ENCODE measurements around the gene SEMA4A. TPM values are rescaled to one million over a fixed set of nuclear protein-coding genes. Genes with fewer than 3 reads are reported as not detected.
A peak's percentile ranks its signal among the peaks of the same experiment; 100 is the strongest.

The SEMA4A gene
- polyA plus RNA-seq, 1 donor = 6.4 TPM

DNA sequence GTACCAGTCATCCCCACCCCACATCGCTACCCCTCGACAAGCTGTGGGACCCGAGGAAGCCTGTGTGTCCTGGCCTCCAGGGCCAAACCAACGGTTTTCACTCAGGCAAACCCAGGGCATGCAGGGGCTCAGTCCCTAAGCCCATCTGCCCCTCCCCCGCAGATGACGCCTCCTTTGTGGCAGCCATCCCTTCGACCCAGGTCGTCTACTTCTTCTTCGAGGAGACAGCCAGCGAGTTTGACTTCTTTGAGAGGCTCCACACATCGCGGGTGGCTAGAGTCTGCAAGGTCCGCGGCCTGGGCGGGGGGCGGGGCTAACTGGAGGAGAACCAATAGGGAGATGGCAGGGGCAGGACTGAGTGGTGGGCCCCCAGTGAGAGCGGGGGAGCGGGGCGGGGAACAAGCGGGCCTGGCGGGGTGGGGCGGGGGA lies 7.4 kb downstream of the SEMA4A start:
- WGBS (ENCODE audit: insufficient coverage, low lambda C conversion rate) = no CpG with 5 or more reads among the region's 22 CpGs
- Histone ChIP-seq H3K27me3 (ENCODE audit: control insufficient read depth, insufficient read depth, low read length) (no peaks in the 10 kb centered on the region), H3K27ac (ENCODE audit: low read length) (peak overlapping the region; percentile 34), H3K4me3 (ENCODE audit: low read length) (peak overlapping the region; percentile 24), H3K4me1 (ENCODE audit: control insufficient read depth, insufficient read depth, low read length) (peaks cover 9% of the 10 kb centered on the region), H3K9me3 (ENCODE audit: control insufficient read depth, low read depth, low read length) (no peaks in the 10 kb centered on the region), H3K36me3 (ENCODE audit: control insufficient read depth, insufficient read depth, low read length) (no peaks in the 10 kb centered on the region)
- DNase-seq = peak; percentile 80 to 86

DNA sequence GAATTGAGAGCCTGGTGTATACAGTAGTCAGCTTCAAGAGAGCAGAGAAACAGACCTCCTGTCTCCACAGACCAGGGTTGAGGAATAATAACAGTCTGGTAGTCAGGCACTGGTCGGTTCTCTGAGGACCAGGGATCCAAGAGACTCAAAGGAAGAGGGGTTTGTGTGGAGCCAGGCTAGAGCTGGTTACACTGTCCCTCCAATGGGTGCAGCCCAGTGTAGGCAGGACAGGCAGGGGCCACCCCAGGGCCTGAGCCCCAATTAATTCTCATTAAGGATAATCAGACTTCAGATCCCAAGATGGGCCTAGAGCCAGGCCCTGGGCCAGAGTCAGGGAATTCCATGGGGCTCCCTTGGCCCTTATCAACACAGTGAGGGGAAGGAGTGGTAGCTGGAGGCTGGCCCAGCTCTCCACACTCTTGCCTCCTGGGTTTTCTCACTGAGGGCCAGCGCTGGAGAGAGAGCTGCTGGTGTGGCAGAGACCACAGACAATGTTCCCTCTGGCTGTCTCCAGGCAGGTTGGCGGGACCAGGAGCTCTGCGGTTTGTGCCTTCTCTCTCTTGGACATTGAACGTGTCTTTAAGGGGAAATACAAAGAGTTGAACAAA lies 9.1 kb downstream of the SEMA4A start:
- no peak overlapping the region for H3K4me3 ChIP-seq (ENCODE audit: low read length)
- no peaks in the 10 kb centered on the region for H3K27me3 ChIP-seq (ENCODE audit: control insufficient read depth, insufficient read depth, low read length)
- no peaks in the 10 kb centered on the region for H3K9me3 ChIP-seq (ENCODE audit: control insufficient read depth, low read depth, low read length)
- peaks cover 9% of the 10 kb centered on the region for H3K4me1 ChIP-seq (ENCODE audit: control insufficient read depth, insufficient read depth, low read length)
- no peak overlapping the region for H3K27ac ChIP-seq (ENCODE audit: low read length)
- no peak for DNase-seq
- WGBS (ENCODE audit: insufficient coverage, low lambda C conversion rate) = no CpG with 5 or more reads among the region's 5 CpGs
- no peaks in the 10 kb centered on the region for H3K36me3 ChIP-seq (ENCODE audit: control insufficient read depth, insufficient read depth, low read length)

DNA sequence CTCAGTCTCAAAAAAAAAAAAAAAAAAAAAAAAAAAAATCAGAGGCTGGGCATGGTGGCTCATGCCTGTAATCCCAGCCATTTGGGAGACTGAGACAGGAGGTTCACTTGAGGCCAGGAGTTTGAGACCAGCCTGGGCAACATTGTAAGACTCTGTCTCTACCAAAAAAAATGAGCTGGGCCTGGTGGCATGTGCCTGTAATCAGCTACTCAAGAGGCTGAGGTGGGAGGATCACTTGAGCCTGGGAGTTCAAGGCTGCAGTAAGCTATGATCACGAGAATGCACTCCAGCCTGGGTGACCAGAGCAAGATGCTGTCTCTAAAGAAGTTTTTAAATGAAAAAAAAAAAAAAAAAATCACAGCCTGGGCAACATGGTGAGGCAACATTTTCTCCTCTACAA lies 10.3 kb downstream of the SEMA4A start:
- Histone ChIP-seq H3K27me3 (ENCODE audit: control insufficient read depth, insufficient read depth, low read length) (no peaks in the 10 kb centered on the region), H3K27ac (ENCODE audit: low read length) (no peak overlapping the region), H3K4me1 (ENCODE audit: control insufficient read depth, insufficient read depth, low read length) (peaks cover 9% of the 10 kb centered on the region), H3K4me3 (ENCODE audit: low read length) (no peak overlapping the region), H3K36me3 (ENCODE audit: control insufficient read depth, insufficient read depth, low read length) (no peaks in the 10 kb centered on the region), H3K9me3 (ENCODE audit: control insufficient read depth, low read depth, low read length) (no peaks in the 10 kb centered on the region)
- no peak for DNase-seq
- WGBS (ENCODE audit: insufficient coverage, low lambda C conversion rate) = no CpG with 5 or more reads among the region's 1 CpG

DNA sequence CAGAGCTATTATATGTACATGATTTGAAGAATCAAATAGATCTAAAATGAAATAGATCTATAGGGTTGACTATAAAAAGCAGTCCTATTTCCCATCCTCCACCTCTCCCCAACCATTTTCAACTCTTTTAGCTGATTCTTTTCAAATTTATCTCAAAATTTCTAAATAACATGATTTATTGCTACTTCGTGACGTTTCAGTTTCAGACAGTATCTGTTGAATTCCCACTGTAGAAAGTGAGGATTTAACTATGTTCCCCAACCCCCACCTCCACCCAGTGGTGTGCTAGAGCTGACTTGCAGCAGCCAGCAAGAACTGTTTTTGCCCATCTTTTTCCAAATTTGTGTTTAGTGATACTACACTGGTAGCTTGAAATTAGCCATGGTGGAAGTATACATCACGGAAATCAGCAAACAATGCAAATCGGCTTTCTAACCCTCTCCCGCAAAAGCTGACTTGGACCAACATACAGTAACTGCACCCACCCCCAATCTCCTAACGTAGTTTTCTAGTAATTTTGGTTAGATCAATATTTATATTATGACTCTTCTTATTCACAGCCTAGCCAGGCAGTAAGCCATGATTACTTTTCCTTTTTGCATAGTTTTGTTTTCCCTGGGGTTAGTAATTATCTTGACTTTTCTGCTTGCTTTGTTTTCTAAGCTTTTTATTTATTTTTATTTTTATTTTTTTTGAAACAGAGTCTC lies 10.9 kb downstream of the SEMA4A start:
- WGBS (ENCODE audit: insufficient coverage, low lambda C conversion rate) = 89% methylated on average over 3 of the region's 6 CpGs
- no peaks in the 10 kb centered on the region for H3K36me3 ChIP-seq (ENCODE audit: control insufficient read depth, insufficient read depth, low read length)
- no peaks in the 10 kb centered on the region for H3K27me3 ChIP-seq (ENCODE audit: control insufficient read depth, insufficient read depth, low read length)
- no peak overlapping the region for H3K4me3 ChIP-seq (ENCODE audit: low read length)
- DNase-seq = no peak
- H3K9me3 ChIP-seq (ENCODE audit: control insufficient read depth, low read depth, low read length) = no peaks in the 10 kb centered on the region
- peaks cover 9% of the 10 kb centered on the region for H3K4me1 ChIP-seq (ENCODE audit: control insufficient read depth, insufficient read depth, low read length)
- no peak overlapping the region for H3K27ac ChIP-seq (ENCODE audit: low read length)

DNA sequence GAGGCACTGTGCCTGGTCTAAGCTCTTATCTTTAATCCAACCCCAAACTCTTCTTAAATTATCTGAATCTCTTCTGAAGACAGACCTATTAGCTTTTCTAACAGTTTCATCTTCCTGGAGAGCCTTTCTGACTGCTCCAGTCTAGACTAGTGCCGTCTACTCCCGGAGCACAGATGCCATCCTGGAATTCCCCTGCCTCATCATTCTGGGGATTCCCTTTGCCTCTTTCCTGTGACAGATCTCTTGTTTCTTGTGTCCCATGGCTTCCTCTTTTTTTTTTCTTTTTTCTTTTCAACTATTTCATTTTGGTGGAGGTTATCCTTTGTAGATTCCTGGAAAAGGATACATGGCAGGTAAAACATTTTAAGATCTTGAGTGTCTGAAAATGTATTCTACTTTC lies 11.7 kb downstream of the SEMA4A start:
- WGBS (ENCODE audit: insufficient coverage, low lambda C conversion rate) = no CpG with 5 or more reads among the region's 2 CpGs
- peaks cover 9% of the 10 kb centered on the region for H3K4me1 ChIP-seq (ENCODE audit: control insufficient read depth, insufficient read depth, low read length)
- no peak overlapping the region for H3K27ac ChIP-seq (ENCODE audit: low read length)
- H3K4me3 ChIP-seq (ENCODE audit: low read length) = no peak overlapping the region
- no peaks in the 10 kb centered on the region for H3K36me3 ChIP-seq (ENCODE audit: control insufficient read depth, insufficient read depth, low read length)
- no peak for DNase-seq
- H3K9me3 ChIP-seq (ENCODE audit: control insufficient read depth, low read depth, low read length) = no peaks in the 10 kb centered on the region
- H3K27me3 ChIP-seq (ENCODE audit: control insufficient read depth, insufficient read depth, low read length) = no peaks in the 10 kb centered on the region

DNA sequence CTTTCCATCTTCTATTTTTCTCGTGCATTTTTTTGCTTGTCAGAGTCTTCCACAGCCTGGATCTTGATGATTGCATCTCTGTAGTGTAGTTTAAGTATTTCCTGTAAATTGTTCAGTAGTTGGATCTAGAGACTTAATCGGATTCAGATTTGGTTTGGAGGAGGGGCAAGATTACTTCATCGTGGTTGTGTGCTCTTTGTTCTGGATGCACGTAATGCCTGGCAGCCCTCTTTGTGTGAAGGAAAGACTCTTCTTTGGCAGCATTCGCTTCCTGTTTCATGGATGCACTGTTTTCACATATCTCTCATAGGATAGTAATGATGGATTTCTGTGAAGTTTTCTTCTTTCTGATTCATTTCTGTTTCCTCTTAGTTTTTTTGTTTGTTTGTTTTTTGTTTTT lies 14.2 kb downstream of the SEMA4A start:
- H3K4me3 ChIP-seq (ENCODE audit: low read length) = no peak overlapping the region
- H3K27ac ChIP-seq (ENCODE audit: low read length) = no peak overlapping the region
- H3K36me3 ChIP-seq (ENCODE audit: control insufficient read depth, insufficient read depth, low read length) = no peaks in the 10 kb centered on the region
- no peak for DNase-seq
- 92% methylated on average over 2 of the region's 5 CpGs for WGBS (ENCODE audit: insufficient coverage, low lambda C conversion rate)
- no peaks in the 10 kb centered on the region for H3K9me3 ChIP-seq (ENCODE audit: control insufficient read depth, low read depth, low read length)
- H3K27me3 ChIP-seq (ENCODE audit: control insufficient read depth, insufficient read depth, low read length) = no peaks in the 10 kb centered on the region
- H3K4me1 ChIP-seq (ENCODE audit: control insufficient read depth, insufficient read depth, low read length) = no peaks in the 10 kb centered on the region

DNA sequence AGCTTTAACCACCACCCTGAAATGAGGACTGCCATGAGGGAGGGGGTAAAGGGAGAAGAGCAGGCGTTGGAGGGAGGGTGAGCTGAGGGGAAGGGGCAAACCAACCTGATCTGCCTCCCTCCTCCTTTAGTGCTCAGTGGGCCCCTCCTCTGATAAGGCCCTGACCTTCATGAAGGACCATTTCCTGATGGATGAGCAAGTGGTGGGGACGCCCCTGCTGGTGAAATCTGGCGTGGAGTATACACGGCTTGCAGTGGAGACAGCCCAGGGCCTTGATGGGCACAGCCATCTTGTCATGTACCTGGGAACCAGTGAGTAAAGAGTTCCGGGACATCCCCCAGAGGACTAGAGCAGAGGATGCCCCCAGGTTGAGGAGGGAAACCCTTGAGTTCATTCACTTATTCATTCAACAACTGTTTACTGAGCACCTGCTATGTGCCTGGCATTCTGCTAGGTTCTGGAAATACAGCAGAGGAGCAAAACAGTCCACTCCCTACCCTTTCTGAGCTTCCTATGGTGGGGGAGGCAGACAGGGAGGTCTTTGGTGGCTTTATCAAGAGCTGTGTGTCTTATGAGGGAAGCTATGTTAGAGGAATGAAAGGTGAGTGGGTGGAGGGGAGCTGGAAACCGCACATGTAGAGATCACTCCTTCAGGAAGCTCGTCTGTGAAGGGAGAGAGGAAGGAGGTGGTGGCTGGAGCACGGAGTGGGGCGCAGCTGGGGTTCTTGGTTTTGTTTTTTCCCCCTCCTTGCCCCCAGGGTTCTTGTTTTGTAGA lies 19.5 kb downstream of the SEMA4A start:
- no peak for DNase-seq
- WGBS (ENCODE audit: insufficient coverage, low lambda C conversion rate) = no CpG with 5 or more reads among the region's 9 CpGs
- no peaks in the 10 kb centered on the region for H3K4me1 ChIP-seq (ENCODE audit: control insufficient read depth, insufficient read depth, low read length)
- H3K27ac ChIP-seq (ENCODE audit: low read length) = no peak overlapping the region
- no peaks in the 10 kb centered on the region for H3K36me3 ChIP-seq (ENCODE audit: control insufficient read depth, insufficient read depth, low read length)
- no peaks in the 10 kb centered on the region for H3K9me3 ChIP-seq (ENCODE audit: control insufficient read depth, low read depth, low read length)
- no peak overlapping the region for H3K4me3 ChIP-seq (ENCODE audit: low read length)
- H3K27me3 ChIP-seq (ENCODE audit: control insufficient read depth, insufficient read depth, low read length) = no peaks in the 10 kb centered on the region

DNA sequence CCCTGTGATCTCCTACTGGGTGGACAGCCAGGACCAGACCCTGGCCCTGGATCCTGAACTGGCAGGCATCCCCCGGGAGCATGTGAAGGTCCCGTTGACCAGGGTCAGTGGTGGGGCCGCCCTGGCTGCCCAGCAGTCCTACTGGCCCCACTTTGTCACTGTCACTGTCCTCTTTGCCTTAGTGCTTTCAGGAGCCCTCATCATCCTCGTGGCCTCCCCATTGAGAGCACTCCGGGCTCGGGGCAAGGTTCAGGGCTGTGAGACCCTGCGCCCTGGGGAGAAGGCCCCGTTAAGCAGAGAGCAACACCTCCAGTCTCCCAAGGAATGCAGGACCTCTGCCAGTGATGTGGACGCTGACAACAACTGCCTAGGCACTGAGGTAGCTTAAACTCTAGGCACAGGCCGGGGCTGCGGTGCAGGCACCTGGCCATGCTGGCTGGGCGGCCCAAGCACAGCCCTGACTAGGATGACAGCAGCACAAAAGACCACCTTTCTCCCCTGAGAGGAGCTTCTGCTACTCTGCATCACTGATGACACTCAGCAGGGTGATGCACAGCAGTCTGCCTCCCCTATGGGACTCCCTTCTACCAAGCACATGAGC lies 23.3 kb downstream of the SEMA4A start:
- peaks cover 18% of the 10 kb centered on the region for H3K4me1 ChIP-seq (ENCODE audit: control insufficient read depth, insufficient read depth, low read length)
- no peak overlapping the region for H3K4me3 ChIP-seq (ENCODE audit: low read length)
- no peaks in the 10 kb centered on the region for H3K36me3 ChIP-seq (ENCODE audit: control insufficient read depth, insufficient read depth, low read length)
- WGBS (ENCODE audit: insufficient coverage, low lambda C conversion rate) = no CpG with 5 or more reads among the region's 12 CpGs
- H3K27me3 ChIP-seq (ENCODE audit: control insufficient read depth, insufficient read depth, low read length) = no peaks in the 10 kb centered on the region
- DNase-seq = no peak
- H3K9me3 ChIP-seq (ENCODE audit: control insufficient read depth, low read depth, low read length) = no peaks in the 10 kb centered on the region
- H3K27ac ChIP-seq (ENCODE audit: low read length) = no peak overlapping the region

DNA sequence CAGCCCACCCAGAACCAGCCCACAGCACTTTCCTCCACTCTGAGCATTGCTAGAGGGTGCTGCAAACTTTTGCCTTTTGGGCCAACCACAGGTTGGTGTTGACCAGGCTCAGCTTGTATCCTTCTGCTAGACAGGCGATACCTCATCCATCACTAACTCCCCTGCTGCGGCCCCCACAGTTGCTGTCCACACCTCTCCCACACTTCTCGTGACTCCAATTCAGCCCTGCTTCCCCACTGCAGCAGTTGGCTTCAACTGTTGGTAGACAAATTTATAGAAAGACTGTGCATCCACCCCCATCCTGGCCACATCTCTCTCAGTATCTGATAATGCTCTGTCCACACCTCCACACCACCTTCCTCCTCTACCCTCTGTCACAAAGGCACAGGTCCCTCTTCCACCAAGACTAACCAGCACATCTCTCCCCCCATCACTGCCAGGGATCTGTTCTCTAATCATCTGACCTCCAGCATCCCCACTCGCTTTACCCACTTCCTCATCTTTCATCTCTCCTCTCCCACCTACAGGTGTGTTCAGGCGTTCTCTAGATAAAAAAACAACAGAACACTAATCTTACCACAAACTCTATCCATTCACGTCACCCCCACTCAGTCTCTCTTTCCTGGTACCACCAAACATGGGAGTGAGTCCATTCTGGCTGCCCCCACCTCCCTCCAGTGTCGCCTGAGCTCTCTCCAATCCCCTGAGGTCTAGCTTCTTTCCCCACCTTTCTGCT lies 24.7 kb downstream of the SEMA4A start:
- H3K4me1 ChIP-seq (ENCODE audit: control insufficient read depth, insufficient read depth, low read length) = peaks cover 21% of the 10 kb centered on the region
- H3K27me3 ChIP-seq (ENCODE audit: control insufficient read depth, insufficient read depth, low read length) = no peaks in the 10 kb centered on the region
- WGBS (ENCODE audit: insufficient coverage, low lambda C conversion rate) = 80% methylated on average over 1 of the region's 7 CpGs
- H3K4me3 ChIP-seq (ENCODE audit: low read length) = no peak overlapping the region
- no peaks in the 10 kb centered on the region for H3K9me3 ChIP-seq (ENCODE audit: control insufficient read depth, low read depth, low read length)
- no peaks in the 10 kb centered on the region for H3K36me3 ChIP-seq (ENCODE audit: control insufficient read depth, insufficient read depth, low read length)
- DNase-seq = no peak
- no peak overlapping the region for H3K27ac ChIP-seq (ENCODE audit: low read length)

DNA sequence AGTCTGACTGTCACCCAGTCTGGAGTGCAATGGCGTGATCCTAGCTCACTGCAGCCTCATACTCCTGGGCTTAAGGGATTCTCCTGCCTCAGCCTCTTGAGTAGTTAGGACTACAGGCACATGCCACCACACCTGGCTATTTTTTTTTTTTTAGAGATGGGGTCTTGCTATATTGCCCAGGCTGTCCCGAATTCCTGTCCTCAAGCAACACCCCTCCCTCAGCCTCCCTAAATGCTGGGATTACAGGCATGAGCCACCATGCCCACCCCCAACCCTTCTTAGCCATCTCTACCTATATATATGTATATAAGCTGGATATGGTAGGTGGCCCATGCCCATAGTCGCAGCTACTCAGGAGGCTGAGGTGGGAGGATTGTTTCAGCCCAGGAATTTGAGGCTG lies 27.1 kb downstream of the SEMA4A start:
- no peak overlapping the region for H3K4me3 ChIP-seq (ENCODE audit: low read length)
- H3K27ac ChIP-seq (ENCODE audit: low read length) = peak overlapping the region; percentile 87
- no peaks in the 10 kb centered on the region for H3K36me3 ChIP-seq (ENCODE audit: control insufficient read depth, insufficient read depth, low read length)
- H3K4me1 ChIP-seq (ENCODE audit: control insufficient read depth, insufficient read depth, low read length) = peaks cover 39% of the 10 kb centered on the region
- H3K9me3 ChIP-seq (ENCODE audit: control insufficient read depth, low read depth, low read length) = no peaks in the 10 kb centered on the region
- DNase-seq = no peak
- no CpG with 5 or more reads among the region's 3 CpGs for WGBS (ENCODE audit: insufficient coverage, low lambda C conversion rate)
- H3K27me3 ChIP-seq (ENCODE audit: control insufficient read depth, insufficient read depth, low read length) = no peaks in the 10 kb centered on the region
